HL-60 (cell line): Measurements from ENCODE around the gene IWS1.

Experiments used
- DNase-seq, 2 experiments: peaks; one replicate each; pipeline ENCODE4 v3.0.0-alpha.2; 2010 to 2020; ENCODE audit warnings: low read depth in 1 of 2, low spot score in 1 of 2
- H3K27ac ChIP-seq: fragments of 250-450 bp; sonication (Bioruptor Pico); replicated peaks from 2 replicates; pipeline ENCODE4 v1.5.1; 2020; ENCODE audit warnings: mild to moderate bottlenecking, moderate library complexity
- H3K27me3 ChIP-seq: fragments of 250-450 bp; sonication (Bioruptor Pico); 2 replicates; pipeline ENCODE4 v1.5.1; 2021; ENCODE audit warnings: mild to moderate bottlenecking, moderate library complexity; ENCODE audit not compliant: insufficient read depth, poor library complexity, severe bottlenecking
- H3K4me3 ChIP-seq: replicated peaks from 2 replicates; pipeline ENCODE4 v1.5.1; 2011; ENCODE audit warnings: mild to moderate bottlenecking, control low read depth, low read length; ENCODE audit not compliant: insufficient read depth
- GABPA ChIP-seq: IDR thresholded peaks from 2 replicates; pipeline ENCODE4 v1.6.1; 2012; ENCODE audit warnings: low read depth
- POLR2AphosphoS5 ChIP-seq: IDR thresholded peaks from 2 replicates; pipeline ENCODE4 v1.6.1; 2012; ENCODE audit warnings: low read depth
- SPI1 ChIP-seq: IDR thresholded peaks from 2 replicates; pipeline ENCODE4 v1.6.1; 2012; ENCODE audit warnings: low read depth, mild to moderate bottlenecking, borderline replicate concordance
- TF ChIP-seq, protein P1 (sequence below): IDR thresholded peaks from one replicate; pipeline ENCODE4 v1.5.1; 2011; ENCODE audit warnings: low read length, control low read depth, inconsistent platforms; ENCODE audit not compliant: insufficient read depth
- TF ChIP-seq, protein P2 (sequence below): IDR thresholded peaks from 2 replicates; pipeline ENCODE4 v1.6.1; 2012; ENCODE audit warnings: low read depth; ENCODE audit not compliant: insufficient replicate concordance

IWS1 gene

DNA sequence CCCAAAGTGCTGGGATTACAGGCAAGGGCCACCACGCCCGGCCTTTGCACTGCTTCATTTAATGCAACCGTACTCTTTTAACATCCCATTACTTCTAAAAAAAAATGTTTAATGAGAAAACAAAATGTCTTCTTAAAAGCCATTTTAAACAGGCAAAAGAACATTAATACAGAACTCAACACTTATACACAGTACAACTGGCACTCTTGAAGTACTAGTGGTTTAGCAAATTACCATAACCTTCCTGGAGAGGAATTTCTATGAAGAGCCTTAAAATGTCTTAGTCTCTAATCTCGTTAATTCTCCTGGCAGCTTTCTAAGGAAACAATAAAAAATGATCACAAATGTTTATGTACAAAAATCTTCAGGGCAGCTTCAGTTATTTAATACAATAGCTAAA lies 5.9 kb downstream of the IWS1 start:
- Histone ChIP-seq H3K4me3 (no peak overlapping the region), H3K27me3 (no peaks in the 10 kb centered on the region), H3K27ac (no peak overlapping the region)
- TF ChIP-seq POLR2AphosphoS5, result no peak
- no peak for TF ChIP-seq SPI1
- TF ChIP-seq, protein P1, sequence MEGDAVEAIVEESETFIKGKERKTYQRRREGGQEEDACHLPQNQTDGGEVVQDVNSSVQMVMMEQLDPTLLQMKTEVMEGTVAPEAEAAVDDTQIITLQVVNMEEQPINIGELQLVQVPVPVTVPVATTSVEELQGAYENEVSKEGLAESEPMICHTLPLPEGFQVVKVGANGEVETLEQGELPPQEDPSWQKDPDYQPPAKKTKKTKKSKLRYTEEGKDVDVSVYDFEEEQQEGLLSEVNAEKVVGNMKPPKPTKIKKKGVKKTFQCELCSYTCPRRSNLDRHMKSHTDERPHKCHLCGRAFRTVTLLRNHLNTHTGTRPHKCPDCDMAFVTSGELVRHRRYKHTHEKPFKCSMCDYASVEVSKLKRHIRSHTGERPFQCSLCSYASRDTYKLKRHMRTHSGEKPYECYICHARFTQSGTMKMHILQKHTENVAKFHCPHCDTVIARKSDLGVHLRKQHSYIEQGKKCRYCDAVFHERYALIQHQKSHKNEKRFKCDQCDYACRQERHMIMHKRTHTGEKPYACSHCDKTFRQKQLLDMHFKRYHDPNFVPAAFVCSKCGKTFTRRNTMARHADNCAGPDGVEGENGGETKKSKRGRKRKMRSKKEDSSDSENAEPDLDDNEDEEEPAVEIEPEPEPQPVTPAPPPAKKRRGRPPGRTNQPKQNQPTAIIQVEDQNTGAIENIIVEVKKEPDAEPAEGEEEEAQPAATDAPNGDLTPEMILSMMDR, result no peak
- TF ChIP-seq, protein P2, sequence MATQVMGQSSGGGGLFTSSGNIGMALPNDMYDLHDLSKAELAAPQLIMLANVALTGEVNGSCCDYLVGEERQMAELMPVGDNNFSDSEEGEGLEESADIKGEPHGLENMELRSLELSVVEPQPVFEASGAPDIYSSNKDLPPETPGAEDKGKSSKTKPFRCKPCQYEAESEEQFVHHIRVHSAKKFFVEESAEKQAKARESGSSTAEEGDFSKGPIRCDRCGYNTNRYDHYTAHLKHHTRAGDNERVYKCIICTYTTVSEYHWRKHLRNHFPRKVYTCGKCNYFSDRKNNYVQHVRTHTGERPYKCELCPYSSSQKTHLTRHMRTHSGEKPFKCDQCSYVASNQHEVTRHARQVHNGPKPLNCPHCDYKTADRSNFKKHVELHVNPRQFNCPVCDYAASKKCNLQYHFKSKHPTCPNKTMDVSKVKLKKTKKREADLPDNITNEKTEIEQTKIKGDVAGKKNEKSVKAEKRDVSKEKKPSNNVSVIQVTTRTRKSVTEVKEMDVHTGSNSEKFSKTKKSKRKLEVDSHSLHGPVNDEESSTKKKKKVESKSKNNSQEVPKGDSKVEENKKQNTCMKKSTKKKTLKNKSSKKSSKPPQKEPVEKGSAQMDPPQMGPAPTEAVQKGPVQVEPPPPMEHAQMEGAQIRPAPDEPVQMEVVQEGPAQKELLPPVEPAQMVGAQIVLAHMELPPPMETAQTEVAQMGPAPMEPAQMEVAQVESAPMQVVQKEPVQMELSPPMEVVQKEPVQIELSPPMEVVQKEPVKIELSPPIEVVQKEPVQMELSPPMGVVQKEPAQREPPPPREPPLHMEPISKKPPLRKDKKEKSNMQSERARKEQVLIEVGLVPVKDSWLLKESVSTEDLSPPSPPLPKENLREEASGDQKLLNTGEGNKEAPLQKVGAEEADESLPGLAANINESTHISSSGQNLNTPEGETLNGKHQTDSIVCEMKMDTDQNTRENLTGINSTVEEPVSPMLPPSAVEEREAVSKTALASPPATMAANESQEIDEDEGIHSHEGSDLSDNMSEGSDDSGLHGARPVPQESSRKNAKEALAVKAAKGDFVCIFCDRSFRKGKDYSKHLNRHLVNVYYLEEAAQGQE, result no peak
- no peak for TF ChIP-seq GABPA
- DNase-seq, result no peak

DNA sequence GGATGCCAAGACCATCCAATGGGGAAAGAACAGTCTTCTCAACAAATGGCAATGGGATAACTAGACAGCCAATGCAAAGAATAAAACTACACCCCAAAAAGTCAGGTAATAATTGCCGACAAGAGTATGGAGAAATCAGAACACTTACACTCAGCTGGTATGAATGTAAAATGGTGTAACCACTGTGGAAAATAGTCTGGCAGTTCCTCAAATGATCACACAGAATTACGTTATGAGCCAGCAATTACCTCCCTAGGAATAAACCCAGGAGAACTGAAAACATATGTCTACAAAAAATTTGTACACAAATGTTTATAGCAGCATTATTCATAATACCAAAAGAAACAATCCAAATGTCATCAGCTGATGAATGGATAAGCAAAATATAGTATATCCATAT lies 8.8 kb downstream of the IWS1 start:
- TF ChIP-seq POLR2AphosphoS5 (no peak), SPI1 (peak; percentile 56)
- no peaks in the 10 kb centered on the region for H3K27me3 ChIP-seq
- peak overlapping the region; percentile 36; the same call in 1 of the 2 replicates for H3K27ac ChIP-seq
- DNase-seq, result no peak
- no peak overlapping the region for H3K4me3 ChIP-seq

DNA sequence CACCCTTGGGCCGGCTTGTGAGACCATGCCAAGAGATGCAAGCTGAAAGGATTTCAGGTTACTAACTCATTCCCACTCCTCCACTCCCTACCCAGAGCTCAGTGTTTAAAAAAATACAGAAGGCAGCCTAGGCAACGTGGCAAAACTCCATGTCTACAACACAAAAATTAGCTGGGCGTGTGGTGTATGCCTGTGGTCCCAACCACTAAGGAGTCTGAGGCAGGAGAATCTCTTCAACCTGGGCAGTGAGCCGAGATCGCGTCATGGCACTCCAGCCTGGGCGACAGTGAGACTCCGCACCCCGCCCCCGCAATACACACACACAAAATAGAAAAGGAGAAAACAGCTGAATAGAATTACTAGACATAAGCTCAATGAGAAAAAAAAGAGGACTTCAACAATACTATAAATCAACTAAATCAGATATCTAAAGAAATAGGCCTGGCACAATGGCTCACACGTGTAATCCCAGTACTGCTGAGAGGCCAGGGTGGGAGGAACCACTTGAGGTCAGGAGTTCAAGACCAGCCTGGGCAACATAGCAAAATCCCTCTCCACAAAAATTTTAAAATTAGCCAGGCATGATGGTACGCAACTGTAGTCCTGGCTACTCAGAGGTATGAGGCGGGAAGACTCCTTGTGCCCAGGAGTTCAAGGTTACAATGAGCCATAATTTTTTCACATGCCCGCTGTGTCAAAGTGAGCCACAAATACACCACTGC lies 10.1 kb downstream of the IWS1 start:
- H3K4me3 ChIP-seq, result no peak overlapping the region
- no peaks in the 10 kb centered on the region for H3K27me3 ChIP-seq
- no peak overlapping the region for H3K27ac ChIP-seq
- no peak for TF ChIP-seq GABPA
- TF ChIP-seq, protein P1, result no peak
- no peak for TF ChIP-seq SPI1
- no peak for DNase-seq

DNA sequence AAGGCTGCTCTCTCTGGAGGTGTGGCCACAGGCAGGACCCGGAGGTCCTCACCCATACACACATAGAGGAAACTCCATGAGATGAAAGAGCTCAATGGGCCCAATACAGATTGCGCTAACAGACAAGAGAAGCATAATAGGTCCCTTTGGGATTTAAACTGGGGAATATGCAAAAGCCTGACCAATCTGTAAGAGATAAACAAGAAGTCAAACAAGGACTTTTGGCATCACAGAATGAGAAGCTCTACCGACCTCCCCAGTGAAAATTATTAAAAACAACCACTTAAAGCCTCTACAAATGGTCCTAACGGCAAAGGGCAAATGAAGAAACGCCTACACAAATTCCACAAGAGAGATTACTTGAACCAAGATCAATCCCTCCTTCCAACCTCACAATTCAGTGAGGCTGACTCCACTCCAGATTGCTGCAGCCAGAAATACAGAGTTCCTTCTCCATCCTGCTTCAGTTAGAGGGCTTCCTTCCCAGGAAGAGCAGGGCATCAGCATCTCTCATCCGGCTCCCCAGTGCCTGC lies 10.8 kb downstream of the IWS1 start:
- no peak for TF ChIP-seq POLR2AphosphoS5
- H3K27me3 ChIP-seq, result no peaks in the 10 kb centered on the region
- no peak overlapping the region for H3K4me3 ChIP-seq
- H3K27ac ChIP-seq, result no peak overlapping the region
- no peak for DNase-seq

DNA sequence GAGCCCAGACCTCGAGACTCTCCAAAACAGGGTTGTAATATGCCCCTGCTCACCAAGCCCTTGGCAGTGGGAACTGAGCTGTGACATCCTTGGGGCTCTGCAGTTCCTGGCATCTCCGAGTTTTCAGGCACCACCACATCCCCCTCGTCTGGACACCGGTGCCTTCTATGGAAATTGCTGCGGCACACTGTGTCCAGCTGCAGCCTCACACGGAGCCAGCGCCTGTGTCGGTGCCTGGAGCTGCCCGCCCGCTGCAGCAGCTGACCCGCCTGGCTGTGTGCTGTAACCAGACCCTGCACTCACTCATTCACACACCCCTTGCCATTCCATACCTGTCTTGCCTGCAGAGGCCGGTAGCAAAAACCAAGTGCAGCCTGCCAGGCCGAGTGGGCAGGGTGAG lies 11.8 kb downstream of the IWS1 start:
- H3K4me3 ChIP-seq, result no peak overlapping the region
- no peak overlapping the region for H3K27ac ChIP-seq
- TF ChIP-seq POLR2AphosphoS5, result no peak; the same call in 1 of the 2 replicates
- TF ChIP-seq, protein P2, result no peak
- TF ChIP-seq GABPA, result no peak
- TF ChIP-seq, protein P1, result no peak
- no peak for TF ChIP-seq SPI1
- no peak for DNase-seq
- no peaks in the 10 kb centered on the region for H3K27me3 ChIP-seq
